ENCODE measurements around the gene DZIP1L.
A peak's percentile ranks its signal among the peaks of the same experiment; 100 is the strongest.
"Not testable (repeated sequence)": the region's sequence is repeated elsewhere in the genome, so short reads cannot be mapped to it uniquely, and the experiment has no call there.

Gene DZIP1L

DNA sequence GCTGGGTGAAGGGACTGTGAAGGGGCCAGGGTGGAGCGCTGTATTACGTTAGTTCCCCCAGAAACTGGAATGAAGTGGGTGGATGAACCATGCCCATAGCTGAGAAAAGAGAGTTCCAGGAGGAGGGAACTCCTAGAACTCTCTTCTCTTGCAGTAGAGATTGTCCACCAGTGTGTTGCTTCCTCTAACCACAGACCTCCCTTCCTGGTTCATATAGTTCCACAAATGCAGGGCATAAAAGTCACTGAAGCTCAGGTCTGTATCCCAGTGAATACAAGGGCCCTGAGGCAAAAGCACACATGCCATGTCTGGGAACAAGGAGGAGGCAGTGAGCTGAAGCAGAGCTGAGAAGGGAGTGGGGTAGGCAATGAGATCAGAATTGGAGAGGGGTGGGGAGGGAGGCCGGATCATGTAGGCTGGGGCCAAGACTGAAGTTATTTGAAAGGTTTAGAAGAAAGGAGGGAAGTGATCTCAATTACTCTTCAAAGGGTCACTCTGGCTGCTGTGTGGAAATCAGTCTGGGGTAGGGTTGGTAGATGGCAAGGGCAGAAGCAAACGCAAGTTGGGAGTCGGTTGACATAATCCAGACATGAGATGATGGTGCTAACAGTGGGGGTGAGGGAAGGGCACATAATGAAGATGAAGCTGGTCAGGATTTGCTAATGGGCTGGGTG lies 10.3 kb upstream of the DZIP1L start:
- Mint-ChIP-seq H3K4me3 (no peak overlapping the region), H3K36me3 (ENCODE audit: low read depth) (no peaks in the 10 kb centered on the region), H3K27ac (no peak overlapping the region), H3K9me3 (no peaks in the 10 kb centered on the region), H3K27me3 (peaks cover 17% of the 10 kb centered on the region), H3K4me1 (ENCODE audit: low read depth) (no peaks in the 10 kb centered on the region)
- no peak for DNase-seq

DNA sequence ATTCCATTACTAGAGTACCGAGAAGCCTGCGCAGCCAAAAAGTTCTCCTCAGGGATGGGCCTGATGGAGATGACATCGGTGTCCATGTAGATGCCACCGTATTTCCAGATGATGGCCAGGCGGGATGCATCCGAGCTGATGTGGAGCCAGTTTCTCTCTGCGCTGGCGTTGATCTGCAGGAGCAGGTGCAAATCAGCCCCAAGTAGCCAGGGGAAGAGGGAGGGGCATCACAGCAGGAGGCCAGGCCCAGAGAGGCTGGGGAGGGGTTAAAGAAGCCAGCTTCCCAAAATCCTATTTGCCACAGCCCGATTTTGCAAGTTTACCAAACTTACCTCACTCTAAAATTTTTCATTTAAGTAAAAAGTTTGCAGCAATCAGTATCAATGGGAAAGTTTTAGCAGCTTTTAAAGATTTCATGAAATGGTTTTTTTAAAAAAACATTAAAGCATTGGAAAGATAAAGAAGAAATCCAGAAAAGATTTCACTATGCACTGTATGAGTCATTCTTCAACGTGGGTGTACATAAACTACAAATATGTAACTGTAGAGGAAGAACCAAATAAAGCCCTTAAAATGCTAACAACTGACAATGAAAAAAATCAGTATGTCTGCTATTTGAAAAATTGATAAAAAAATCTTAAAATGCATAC lies 9.4 kb upstream of the DZIP1L start:
- Mint-ChIP-seq H3K36me3 (ENCODE audit: low read depth) (no peaks in the 10 kb centered on the region), H3K27ac (no peak overlapping the region), H3K9me3 (no peaks in the 10 kb centered on the region), H3K4me1 (ENCODE audit: low read depth) (no peaks in the 10 kb centered on the region), H3K4me3 (no peak overlapping the region), H3K27me3 (peaks cover 17% of the 10 kb centered on the region)
- DNase-seq, result no peak

DNA sequence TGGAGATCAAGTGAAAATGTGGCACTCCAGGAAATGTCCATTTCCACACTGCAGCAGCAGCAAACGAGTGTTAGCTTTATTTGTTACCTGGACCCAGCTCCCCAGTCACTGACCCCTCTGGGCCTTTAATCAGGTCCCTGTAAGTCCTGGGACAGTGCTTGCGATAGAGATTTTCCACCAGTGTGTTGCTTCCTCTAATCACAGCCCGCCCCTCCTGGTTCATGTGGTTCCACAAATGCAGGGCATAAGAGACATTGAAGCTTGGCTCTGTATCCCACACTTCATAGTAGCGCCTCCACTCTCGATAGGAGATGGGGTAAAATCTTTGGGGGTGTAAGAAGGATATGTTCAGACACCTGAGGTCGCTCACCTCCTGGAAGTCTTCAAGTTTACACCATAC lies 8.8 kb upstream of the DZIP1L start:
- no peaks in the 10 kb centered on the region for H3K4me1 Mint-ChIP-seq (ENCODE audit: low read depth)
- no peaks in the 10 kb centered on the region for H3K36me3 Mint-ChIP-seq (ENCODE audit: low read depth)
- H3K27ac Mint-ChIP-seq, result no peak overlapping the region
- H3K4me3 Mint-ChIP-seq, result no peak overlapping the region
- DNase-seq, result no peak
- peaks cover 19% of the 10 kb centered on the region for H3K27me3 Mint-ChIP-seq
- no peaks in the 10 kb centered on the region for H3K9me3 Mint-ChIP-seq

DNA sequence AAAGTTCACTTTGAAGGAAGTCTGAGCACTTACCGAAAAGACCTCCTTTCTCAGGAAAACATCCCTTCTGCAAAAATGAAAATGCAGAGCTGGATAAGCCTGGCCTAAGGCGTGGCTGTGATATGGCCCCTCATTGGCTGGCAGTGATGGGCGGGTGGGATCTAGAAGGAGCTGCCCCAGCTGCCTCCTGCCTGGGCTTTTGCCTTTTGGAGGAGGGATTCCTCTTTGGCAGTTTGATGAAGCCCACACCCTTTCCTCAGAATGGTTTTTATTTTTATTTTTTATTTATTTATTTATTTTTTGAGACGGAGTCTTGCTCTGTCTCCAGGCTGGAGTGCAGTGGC lies 4.0 kb upstream of the DZIP1L start:
- Mint-ChIP-seq H3K4me3 (no peak overlapping the region), H3K27me3 (peaks cover 59% of the 10 kb centered on the region), H3K4me1 (ENCODE audit: low read depth) (peaks cover 15% of the 10 kb centered on the region), H3K9me3 (no peaks in the 10 kb centered on the region), H3K27ac (no peak overlapping the region), H3K36me3 (ENCODE audit: low read depth) (no peaks in the 10 kb centered on the region)
- DNase-seq, result no peak

DNA sequence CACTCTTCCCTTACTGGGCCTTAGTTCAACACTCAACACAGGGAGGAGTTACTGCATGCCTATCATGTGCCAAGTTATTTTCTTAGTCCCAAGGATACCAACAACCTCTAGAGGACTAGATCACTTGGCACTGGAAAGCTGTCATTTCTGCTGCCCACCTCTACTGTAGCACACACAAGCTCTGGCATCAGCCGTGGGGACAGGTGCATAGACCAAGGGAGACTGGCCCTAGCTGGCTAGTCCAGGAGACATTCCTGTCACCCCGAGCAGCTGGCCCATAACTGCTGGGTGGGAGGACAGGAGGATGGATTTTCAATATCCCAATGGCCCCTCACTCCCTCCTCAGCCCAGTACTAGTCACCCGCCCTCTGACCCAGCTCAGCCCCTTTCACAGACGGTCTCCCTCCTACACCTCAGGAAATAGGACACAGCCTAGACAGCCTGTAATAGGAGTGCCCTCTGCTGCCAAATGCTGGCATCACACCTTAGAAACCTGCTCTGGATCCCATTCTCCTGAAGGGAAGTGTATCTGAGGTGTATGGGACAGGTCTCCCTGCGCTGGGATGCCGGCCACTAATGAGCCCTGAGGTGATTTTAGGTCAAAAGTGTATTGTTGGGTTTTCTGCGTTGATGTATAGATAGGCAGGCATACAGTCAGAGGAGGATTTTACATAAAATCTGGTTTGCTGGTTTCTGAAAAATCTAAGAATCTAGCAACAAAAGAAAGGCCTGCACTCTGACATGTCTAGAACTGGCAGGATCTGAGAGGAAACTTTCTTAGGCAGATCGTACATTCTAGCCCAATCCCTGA lies 3.4 kb upstream of the DZIP1L start:
- Mint-ChIP-seq H3K36me3 (ENCODE audit: low read depth) (no peaks in the 10 kb centered on the region), H3K4me1 (ENCODE audit: low read depth) (peaks cover 16% of the 10 kb centered on the region), H3K9me3 (no peaks in the 10 kb centered on the region), H3K27ac (no peak overlapping the region), H3K4me3 (no peak overlapping the region), H3K27me3 (peaks cover 62% of the 10 kb centered on the region)
- DNase-seq, result peak; percentile 75

DNA sequence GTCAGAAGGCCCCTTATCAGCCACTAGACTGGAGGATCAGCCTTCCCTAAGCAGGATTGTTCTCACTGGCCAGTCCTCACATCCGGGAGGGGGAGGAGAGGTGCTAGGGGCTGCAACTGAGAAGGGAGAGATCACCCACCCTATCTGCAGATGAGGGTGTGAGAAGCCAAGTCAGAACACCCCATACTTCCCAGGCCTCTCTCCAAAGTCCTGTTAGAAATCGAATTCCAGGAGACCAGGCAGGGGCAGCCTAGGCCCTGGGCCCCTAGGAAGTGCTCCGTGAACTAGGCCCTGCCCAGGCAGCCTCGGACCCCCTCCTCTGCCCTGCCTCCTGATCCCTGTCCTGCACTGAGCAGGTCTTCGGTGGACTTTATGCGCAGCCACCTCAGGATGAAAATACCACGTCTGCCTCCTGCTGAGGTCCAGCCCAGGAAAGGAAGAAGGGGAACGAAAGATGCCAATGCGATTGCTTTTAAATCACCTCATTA lies 933 bp downstream of the DZIP1L start:
- Mint-ChIP-seq H3K27me3 (peaks cover 78% of the 10 kb centered on the region), H3K4me1 (ENCODE audit: low read depth) (peaks cover 16% of the 10 kb centered on the region)

DNA sequence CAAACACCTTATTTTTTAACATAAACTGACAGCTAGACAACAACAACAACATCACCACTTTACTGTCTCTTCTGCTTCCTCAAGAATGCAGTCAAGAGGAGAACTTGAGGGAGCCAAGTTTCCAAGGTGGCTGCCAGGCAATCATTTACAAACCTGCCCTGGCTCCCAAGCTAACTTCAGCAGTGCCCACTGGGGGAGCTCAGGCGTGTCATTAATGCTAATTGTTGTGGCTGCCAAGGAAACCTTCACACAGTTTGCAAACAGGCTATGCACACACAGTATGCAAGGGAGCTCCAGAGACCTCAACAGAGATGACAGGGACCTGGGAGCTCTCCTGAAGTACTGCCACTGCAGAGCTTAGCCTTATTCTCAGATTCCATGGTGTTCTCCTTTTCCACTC lies 2.1 kb downstream of the DZIP1L start:
- Mint-ChIP-seq H3K4me1 (ENCODE audit: low read depth) (peaks cover 16% of the 10 kb centered on the region), H3K36me3 (ENCODE audit: low read depth) (no peaks in the 10 kb centered on the region), H3K4me3 (no peak overlapping the region), H3K27me3 (peaks cover 76% of the 10 kb centered on the region), H3K27ac (no peak overlapping the region), H3K9me3 (no peaks in the 10 kb centered on the region)
- no peak for DNase-seq

More for the DNA sequence above, 933 bp downstream of the DZIP1L start:
- peak overlapping the region; percentile 78 for H3K4me3 Mint-ChIP-seq
- H3K9me3 Mint-ChIP-seq, result no peaks in the 10 kb centered on the region
- no peaks in the 10 kb centered on the region for H3K36me3 Mint-ChIP-seq (ENCODE audit: low read depth)
- DNase-seq, result no peak
- H3K27ac Mint-ChIP-seq, result no peak overlapping the region

DNA sequence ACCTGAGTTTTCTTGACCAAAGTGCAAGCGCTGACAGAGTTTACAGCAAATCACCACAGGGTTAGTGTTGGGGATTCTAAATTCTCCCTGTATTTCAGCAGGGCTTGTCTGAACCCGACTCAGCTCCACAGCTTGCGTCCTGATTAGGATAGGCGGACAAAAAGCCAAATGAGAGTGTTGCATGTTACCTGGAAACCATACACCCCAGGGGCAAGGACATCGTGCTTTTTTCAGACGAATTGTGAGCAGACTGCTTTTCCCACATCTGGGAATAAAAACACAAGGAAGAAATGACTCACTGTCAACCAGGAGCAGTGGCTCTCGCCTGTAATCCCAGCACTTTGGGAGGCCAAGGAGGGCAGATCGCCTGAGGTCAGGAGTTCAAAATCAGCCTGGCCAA lies 3.0 kb downstream of the DZIP1L start:
- H3K27ac Mint-ChIP-seq, result no peak overlapping the region
- peaks cover 14% of the 10 kb centered on the region for H3K4me1 Mint-ChIP-seq (ENCODE audit: low read depth)
- no peaks in the 10 kb centered on the region for H3K9me3 Mint-ChIP-seq
- no peak for DNase-seq
- H3K27me3 Mint-ChIP-seq, result peaks cover 68% of the 10 kb centered on the region
- H3K36me3 Mint-ChIP-seq (ENCODE audit: low read depth), result no peaks in the 10 kb centered on the region
- H3K4me3 Mint-ChIP-seq, result no peak overlapping the region

DNA sequence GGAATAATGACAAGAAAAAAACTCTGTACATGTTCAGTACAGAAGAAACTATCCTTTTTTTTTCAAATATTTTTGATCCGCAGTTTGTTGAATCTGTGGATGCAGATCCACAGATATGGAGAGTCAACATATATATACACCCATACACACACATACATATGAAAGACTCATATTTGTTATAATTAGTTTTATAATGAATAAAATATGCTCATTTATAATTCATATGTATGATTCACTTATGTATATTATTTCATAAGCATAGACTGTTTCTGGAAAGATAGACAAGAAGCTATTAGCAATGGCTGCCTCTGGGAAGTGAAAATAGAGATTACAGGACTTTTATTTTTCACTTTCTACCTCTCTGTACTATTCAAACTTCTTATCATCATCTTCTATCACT lies 9.8 kb downstream of the DZIP1L start:
- Mint-ChIP-seq H3K4me1 (ENCODE audit: low read depth) (no peaks in the 10 kb centered on the region), H3K9me3 (no peaks in the 10 kb centered on the region), H3K4me3 (no peak overlapping the region), H3K27me3 (peaks cover 16% of the 10 kb centered on the region), H3K36me3 (ENCODE audit: low read depth) (no peaks in the 10 kb centered on the region), H3K27ac (no peak overlapping the region)
- no peak for DNase-seq

DNA sequence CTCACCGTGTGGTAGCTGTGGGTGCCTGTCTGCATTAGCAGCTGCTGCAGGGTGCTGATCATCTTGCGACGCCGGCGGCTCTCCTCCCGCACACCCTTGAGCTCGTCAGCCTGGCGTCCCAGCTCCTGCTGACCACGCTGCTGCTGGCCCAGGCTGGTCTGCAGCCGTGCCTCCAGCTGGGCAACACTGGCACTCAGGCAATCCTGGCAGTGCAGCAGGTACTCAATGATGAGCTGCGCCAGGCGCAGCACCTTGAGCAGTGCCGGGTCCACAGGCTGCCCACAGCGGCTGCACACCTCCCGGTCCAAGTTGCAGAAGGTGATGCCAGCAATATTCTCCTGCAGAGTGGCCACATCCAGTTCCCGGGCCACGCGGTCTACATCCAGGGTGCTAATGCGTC lies 11.9 kb downstream of the DZIP1L start:
- H3K4me1 Mint-ChIP-seq (ENCODE audit: low read depth), result no peaks in the 10 kb centered on the region
- H3K27ac Mint-ChIP-seq, result no peak overlapping the region
- no peaks in the 10 kb centered on the region for H3K36me3 Mint-ChIP-seq (ENCODE audit: low read depth)
- H3K4me3 Mint-ChIP-seq, result no peak overlapping the region
- DNase-seq, result no peak
- no peaks in the 10 kb centered on the region for H3K9me3 Mint-ChIP-seq
- H3K27me3 Mint-ChIP-seq, result peaks cover 6% of the 10 kb centered on the region

DNA sequence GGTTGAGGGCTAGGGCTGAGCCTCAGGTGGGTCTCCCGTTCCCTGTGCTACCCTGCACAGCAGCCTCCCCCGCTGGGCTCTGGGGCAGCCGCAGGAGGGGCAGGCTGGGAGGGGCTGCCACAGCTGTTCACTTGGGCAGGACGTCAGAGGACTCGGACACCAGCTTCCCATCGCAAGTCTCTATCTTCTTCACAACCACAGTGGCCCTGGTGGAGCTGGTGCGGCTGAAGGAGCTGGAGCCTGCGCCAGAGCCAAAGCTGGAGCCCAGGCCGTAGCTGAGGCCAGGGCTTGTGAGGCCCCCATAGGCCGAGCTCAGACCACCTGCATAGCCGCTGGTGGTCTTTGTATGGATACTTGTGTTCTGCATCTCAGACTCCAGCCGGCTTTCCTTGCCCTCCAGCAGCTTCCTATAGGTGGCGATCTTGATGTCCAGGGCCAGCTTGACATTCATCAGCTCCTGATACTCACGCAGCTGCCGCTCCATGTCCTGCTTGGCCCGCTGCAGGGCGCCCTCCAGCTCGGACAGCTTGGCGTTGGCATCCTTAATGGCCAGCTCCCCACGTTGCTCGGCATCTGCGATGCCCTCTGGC lies 14.0 kb downstream of the DZIP1L start:
- H3K4me1 Mint-ChIP-seq (ENCODE audit: low read depth); H3K4me3 Mint-ChIP-seq; H3K9me3 Mint-ChIP-seq; H3K36me3 Mint-ChIP-seq (ENCODE audit: low read depth); H3K27ac Mint-ChIP-seq; DNase-seq; H3K27me3 Mint-ChIP-seq: not testable (repeated sequence)

DNA sequence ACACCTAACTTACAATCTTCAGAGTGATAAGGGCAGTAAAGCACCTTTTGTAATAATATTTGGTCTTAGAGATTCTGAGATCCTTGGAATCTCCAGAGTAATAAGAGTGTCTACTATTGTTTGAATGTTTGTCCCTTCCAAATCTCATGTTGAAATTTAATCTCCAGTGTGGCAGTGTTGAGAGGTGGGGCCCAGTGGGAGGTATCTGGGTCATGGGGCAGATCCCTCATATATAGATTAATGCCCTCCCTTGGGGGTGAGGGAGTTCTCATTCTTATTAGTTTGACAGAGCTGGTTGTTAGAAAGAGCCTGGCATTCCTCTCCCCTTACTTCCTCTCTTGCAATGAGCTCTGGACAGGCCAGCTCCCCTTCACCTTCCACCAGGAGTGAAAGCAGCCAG lies 16.0 kb downstream of the DZIP1L start:
- Mint-ChIP-seq H3K4me3 (no peak overlapping the region), H3K9me3 (no peaks in the 10 kb centered on the region), H3K4me1 (ENCODE audit: low read depth) (no peaks in the 10 kb centered on the region), H3K27me3 (peaks cover 14% of the 10 kb centered on the region), H3K36me3 (ENCODE audit: low read depth) (no peaks in the 10 kb centered on the region), H3K27ac (no peak overlapping the region)
- DNase-seq, result no peak

DNA sequence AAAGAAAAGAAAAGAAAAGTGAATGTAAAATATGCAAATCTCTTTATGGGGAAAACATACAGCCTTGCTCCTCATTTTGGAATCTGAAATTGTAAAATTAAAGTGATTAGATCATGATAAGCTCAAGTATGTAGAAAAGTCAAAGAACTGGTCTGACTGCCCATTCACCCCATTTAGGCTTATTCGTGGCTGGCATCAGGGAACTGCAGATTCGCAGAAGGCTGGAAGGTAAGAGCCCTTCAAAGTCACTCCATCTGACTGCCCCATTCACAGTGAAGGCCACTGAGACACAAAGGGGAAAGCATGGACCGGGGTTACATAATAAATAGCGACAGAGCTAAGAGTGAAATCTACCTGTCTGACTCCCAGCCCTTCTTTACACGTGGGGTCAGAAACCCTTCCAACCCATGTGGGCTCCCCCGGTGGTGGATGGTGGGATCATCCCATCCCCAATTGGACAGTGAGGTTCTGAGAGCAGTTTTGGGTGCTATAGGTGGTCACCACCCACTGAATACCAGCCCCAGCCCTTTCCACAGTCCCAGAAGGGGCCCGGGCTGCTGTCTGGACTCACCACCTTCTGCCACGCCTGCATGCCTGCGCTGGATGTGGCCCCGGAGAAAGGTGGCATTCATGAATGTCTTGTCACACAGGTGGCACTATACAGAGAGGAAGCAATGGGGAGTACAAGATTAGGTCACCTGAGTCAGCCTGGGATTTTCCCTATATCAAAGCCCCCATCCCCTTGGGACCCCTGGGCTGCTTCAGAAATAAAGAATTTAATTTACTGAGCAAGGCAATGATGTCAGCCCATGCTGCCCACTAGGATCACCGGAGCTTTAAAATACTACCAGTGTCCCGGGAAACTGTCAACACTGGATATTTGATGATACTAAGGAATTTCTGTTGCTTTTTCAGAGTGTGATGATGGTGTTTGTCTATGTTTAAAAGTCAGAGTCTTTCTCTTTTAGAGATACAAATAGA lies 17.9 kb downstream of the DZIP1L start:
- Mint-ChIP-seq H3K9me3 (no peaks in the 10 kb centered on the region), H3K27me3 (peaks cover 14% of the 10 kb centered on the region), H3K4me3 (no peak overlapping the region), H3K27ac (no peak overlapping the region), H3K36me3 (ENCODE audit: low read depth) (no peaks in the 10 kb centered on the region), H3K4me1 (ENCODE audit: low read depth) (no peaks in the 10 kb centered on the region)
- no peak for DNase-seq

DNA sequence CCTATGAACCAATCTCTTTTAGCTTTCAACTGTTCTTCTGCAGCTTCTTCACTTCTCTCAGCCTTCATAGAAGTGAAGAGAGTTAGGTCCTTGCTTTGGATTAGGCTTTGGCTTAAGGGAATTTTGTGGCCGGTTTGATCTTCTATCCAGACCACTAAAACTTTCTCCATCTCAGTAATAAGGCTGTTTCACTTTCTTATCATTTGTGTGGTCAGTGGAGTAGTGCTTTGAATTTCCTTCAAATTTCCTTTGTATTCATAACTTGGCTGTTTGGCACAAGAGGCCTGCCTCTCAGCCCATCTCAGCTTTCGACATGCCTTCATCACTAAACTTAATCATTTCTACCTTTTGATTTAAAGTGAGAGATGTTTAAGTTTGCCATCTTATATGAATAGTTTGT lies 21.7 kb downstream of the DZIP1L start:
- DNase-seq, result no peak
- H3K4me1 Mint-ChIP-seq (ENCODE audit: low read depth), result no peaks in the 10 kb centered on the region
- H3K36me3 Mint-ChIP-seq (ENCODE audit: low read depth), result no peaks in the 10 kb centered on the region
- peaks cover 15% of the 10 kb centered on the region for H3K27me3 Mint-ChIP-seq
- no peak overlapping the region for H3K27ac Mint-ChIP-seq
- no peak overlapping the region for H3K4me3 Mint-ChIP-seq
- no peaks in the 10 kb centered on the region for H3K9me3 Mint-ChIP-seq

All from activated T-cell treated with anti-CD3 and anti-CD28 coated beads, Interleukin-2, amount 50 U/mL, for 24 hours (primary cell).